Glomerular visceral epithelial cell (primary cell): ENCODE measurements around the gene NPM3.
A peak's percentile ranks its signal among the peaks of the same experiment; 100 is the strongest.

Source experiments
- DNase-seq: peaks from one replicate; pipeline ENCODE4 v3.0.0-alpha.2; 2016; ENCODE audit errors: extremely low spot score

Gene NPM3

GRCh38 chr10:101782811-101783735 is at the start of gene NPM3:
TSS of gene NPM3 (minus strand) at chr10:101783446. CDS start at chr10:101783390, 56 bp downstream.
- peak; percentile 81 for DNase-seq

GRCh38 chr10:101832325-101832771 is 49.1 kb upstream of the NPM3 start:
- DNase-seq: no peak

- no peak for DNase-seq
These were observed 48.0 kb upstream of the NPM3 start for GRCh38 chr10:101831169-101831811.

DNA sequence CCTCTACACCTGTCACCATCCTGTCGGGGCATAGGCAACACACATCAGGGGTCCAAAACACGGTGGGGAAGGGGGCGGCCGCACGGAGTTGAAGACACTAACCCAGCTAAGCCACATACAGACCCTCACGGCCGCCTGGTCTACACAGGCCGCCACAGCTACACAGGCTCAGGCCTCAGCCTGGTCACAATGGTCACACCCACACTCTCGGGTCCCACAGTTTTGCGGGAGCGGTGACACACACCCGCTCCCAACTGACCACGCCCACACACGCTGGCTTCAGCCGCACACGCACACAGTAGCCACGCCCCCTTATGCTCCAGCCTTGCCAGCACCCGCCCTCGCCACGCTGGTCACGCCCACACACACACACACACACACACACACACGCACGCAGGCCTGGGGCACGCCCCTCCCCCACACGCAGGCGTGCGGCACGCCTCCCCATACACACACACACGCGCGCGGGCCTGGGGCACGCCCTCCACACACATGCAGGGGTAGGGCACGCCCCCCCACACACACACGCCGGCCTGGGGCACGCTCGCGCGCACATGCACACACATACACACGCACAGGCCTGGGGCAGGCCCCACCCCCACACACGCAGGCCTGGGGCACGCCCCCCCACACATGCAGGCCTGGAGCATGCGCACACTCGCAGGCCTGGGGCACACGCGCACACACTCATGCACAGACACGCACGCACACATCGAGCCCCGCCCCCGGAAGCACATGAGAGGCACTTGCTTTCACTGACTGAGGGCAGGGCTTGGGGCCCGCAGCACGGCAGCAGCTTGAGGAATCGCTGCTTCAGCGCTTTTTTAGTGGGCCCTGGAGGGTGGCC is 47.3 kb upstream of the NPM3 start:
- peak; percentile 79 for DNase-seq

DNA sequence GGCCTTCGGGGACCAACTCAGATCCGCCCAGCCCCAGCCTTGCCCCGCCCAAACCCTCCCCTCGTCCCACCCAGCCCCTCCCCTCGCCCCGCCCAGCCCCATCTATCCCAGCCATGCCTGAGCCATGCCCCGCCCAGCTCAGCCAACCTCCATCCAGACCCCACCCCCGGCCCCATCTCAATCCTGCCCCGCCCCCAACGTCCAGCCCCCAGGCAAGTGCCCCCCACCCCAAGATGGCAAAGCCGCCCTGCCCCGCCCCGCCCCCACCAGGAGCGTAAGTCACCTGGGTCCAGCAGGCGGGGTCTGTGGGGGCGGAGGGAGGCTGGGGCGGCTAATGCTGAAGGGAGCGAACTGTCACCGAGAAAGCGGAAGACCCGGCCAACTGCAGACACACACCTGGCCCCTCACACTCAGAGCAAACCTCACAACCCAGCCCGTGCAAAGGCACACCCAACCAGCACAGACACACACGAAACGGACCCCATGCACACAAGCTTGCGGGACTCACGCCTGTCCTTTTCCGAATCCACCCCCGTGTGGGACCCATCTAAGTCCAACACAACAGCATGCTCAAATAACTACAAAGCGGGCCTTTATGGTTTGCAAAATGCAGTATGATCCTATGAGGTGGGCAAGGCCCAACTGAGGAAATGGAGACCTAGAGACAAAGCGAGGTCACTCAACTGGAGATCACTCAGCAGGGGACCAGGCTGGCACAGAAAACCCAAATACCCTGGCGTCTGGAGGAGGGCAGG is 46.5 kb upstream of the NPM3 start:
- no peak for DNase-seq

- DNase-seq: no peak
These were observed 45.7 kb upstream of the NPM3 start for GRCh38 chr10:101828766-101829551.

GRCh38 chr10:101827919-101828600 is 44.8 kb upstream of the NPM3 start:
- no peak for DNase-seq

DNA sequence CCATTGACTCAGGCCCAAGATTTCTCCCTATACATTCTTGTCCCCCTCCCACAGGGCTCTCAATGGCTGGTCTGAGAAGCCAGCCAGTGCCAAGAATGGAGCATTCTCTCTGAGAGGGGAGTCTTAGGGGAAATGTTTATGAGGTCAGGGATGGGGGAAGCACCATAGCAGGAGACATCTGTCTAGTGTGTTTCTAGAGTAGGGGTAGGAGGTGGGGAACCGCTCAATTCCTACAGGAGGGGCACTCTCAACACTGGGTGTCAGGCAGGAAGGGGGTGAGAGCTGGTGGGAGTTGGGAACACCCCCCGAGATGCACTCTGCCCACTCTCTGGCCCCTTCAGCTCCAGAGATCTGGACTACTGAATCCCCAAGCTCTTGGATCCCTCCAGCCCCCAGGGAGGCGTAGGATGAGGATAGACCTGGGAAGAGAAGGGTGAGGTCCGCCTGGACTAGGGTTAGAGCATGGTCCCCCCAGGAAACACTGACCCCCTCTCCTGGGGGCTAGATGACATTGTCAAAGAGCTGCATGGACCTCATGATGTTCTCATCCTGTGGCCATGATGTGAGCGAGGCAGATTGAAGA is 43.7 kb upstream of the NPM3 start:
- no peak for DNase-seq

DNA sequence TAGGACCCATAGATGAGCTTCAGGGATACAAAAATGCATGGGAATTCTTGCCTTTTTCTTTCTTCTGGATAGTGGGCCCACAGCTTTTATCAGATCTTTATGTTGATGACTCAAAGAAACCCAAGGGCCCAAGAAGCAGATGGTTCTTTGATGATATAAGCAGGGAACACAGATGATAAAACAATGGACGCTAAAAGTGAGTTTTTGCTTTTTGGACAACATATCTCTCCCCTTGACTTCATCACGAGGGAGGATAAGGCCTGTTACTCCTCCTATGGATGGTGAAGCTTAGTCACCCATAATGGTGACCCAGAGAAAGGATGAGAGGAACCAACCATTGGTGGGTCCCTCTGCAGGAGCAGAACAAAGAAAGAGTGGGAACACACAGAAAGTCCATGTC is 41.5 kb upstream of the NPM3 start:
- no peak for DNase-seq

GRCh38 chr10:101818872-101819633 is 35.8 kb upstream of the NPM3 start:
- DNase-seq: no peak

DNA sequence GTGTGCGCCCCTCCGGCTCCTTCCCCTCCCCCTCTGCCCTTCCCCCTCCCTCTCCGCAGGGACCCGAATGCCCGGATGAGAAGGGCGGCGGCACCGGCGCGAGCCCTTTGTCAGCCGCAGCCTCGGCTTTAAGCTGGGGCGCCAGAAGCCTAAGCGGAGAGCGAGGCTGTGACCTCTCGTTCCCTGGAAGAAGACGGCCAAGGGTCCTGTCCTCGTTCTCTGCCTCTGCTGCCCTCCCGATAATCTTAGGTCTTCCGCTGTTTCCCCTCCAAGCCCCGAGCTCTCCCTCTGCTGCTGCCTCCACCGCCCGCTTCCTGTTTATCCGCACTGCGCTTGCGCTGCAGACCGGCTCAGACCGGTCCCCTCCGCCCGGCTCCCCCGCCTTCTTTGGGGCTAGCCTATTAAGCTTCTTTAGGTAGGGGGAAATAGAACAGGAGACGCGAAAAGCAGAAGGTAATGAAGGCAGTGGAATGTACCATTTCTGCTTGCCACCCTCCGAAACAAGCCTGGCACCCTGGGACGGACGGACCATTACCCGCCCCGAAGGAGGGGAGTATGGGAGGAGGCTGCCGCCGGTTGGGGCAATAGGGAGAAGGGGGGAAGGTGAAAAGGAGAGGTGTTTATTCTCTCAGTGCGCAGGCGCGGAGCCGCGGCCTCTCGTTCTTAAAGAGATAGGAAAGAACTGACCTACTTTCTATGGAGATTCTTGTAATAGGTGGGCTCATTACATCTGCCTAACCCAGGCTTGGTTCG is 35.0 kb upstream of the NPM3 start, which contains the start of gene OGA:
Gene OGA (minus strand): TSS at position 326 of the 753 bp plus-strand sequence. CDS start 422 bp downstream, outside the sequence.
- DNase-seq: peak; percentile 100

- DNase-seq: peak; percentile 94
These were observed 34.3 kb upstream of the NPM3 start for GRCh38 chr10:101817337-101818118.

GRCh38 chr10:101816913-101817336 is 33.7 kb upstream of the NPM3 start:
- DNase-seq: no peak

DNA sequence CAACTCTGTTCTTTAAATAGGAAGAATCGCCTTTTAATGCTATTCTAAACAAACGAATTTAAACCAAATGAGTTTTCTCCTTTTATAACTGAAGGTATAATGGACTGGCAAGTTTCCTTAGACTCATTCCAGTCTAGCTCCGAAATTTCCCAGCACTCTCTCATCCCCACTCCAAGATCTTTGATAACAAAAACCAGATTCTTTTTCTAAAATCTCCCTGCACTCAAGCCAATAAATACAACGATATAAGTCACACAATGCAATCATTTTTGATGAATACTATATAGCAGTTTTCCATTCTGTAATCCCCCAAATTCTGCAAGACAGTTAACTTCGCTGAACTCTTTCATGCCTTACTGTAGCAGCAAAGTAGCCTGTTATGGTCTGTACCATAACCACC is 33.1 kb upstream of the NPM3 start:
- DNase-seq: no peak

GRCh38 chr10:101814466-101815071 is 31.3 kb upstream of the NPM3 start:
- peak; percentile 25 for DNase-seq

DNA sequence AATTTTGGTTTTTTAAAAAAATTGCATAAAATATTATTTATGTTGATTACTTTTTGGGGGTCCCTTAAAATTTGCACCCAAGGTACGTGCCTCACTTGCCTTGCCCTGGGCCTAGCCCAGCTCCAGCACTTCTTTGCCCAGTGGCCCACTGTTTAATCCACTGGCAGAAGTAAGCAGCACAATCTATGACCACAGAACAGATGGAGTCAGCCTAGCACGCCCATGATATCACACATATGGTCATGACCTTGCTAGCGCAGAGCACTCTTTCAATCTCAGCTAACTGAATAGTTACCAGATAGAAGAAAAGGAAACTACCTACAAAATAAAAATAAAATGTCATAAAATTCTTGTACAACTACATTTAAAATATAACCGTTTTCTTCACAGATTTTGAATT is 29.4 kb upstream of the NPM3 start:
- no peak for DNase-seq

GRCh38 chr10:101807158-101807557 is 23.9 kb upstream of the NPM3 start:
- DNase-seq: no peak
